A673 (cell line): ENCODE results near the gene SULT1A1. TPM values are rescaled to one million over a fixed set of nuclear protein-coding genes. Genes with fewer than 3 reads are reported as not detected.

Source experiments
- BruUV-seq: library from RNA; stranded (reverse); fragments of 400-500 nt; replicated peaks from 2 replicates; lab custom pipeline; 2021; lab: Mats Ljungman, UMichigan
- CTCF ChIA-PET: fragments of 300-600 bp; sonication (Branson Sonifier 250); formaldehyde crosslinking; loops from one replicate; lab custom pipeline; 2022; ENCODE audit warnings: antibody characterized with exemption; lab: Charles Lee
- POLR2A ChIA-PET: fragments of 300-600 bp; sonication (Branson Sonifier 250); formaldehyde crosslinking; loops from one replicate; lab custom pipeline; 2022; ENCODE audit warnings: antibody characterized with exemption; ENCODE audit not compliant: low non-redundant PET; lab: Charles Lee
- DNase-seq: peaks from one replicate; pipeline ENCODE4 v3.0.0-alpha.2; 2015; ENCODE audit warnings: low spot score
- H3K27ac ChIP-seq: fragments of 200-600 bp; sonication (generic); 2 replicates; pipeline ENCODE4 v1.5.1; 2016; ENCODE audit warnings: mixed run types, low read depth, mild to moderate bottlenecking, mixed read lengths, antibody characterized with exemption, low read length; ENCODE audit not compliant: poor library complexity, severe bottlenecking
- H3K27me3 ChIP-seq: fragments of 200-600 bp; sonication (generic); replicated peaks from 2 replicates; pipeline ENCODE4 v1.6.1; 2017; ENCODE audit warnings: mixed run types, low read depth, mild to moderate bottlenecking, mixed read lengths, antibody characterized with exemption, low read length; ENCODE audit not compliant: insufficient read depth, poor library complexity
- H3K36me3 ChIP-seq: fragments of 200-600 bp; sonication (generic); 2 replicates; pipeline ENCODE4 v1.6.1; 2016; ENCODE audit warnings: mixed run types, mild to moderate bottlenecking, mixed read lengths, antibody characterized with exemption, low read length; ENCODE audit not compliant: insufficient read depth, poor library complexity, severe bottlenecking
- H3K4me1 ChIP-seq: fragments of 200-600 bp; sonication (generic); 2 replicates; pipeline ENCODE4 v1.6.1; 2017; ENCODE audit warnings: mixed run types, mild to moderate bottlenecking, mixed read lengths, antibody characterized with exemption, low read length; ENCODE audit not compliant: insufficient read depth, poor library complexity, severe bottlenecking
- H3K4me3 ChIP-seq: fragments of 200-600 bp; sonication (generic); 2 replicates; pipeline ENCODE4 v1.5.1; 2016; ENCODE audit warnings: low read depth, mixed run types, mild to moderate bottlenecking, mixed read lengths, low read length; ENCODE audit not compliant: poor library complexity, severe bottlenecking
- H3K9me3 ChIP-seq: fragments of 200-600 bp; sonication (generic); 2 replicates; pipeline ENCODE4 v1.6.1; 2016; ENCODE audit warnings: mixed run types, low read depth, mild to moderate bottlenecking, mixed read lengths, antibody characterized with exemption, low read length; ENCODE audit not compliant: poor library complexity, severe bottlenecking
- CTCF ChIP-seq: fragments of 300-800, 200-600 bp; sonication (generic); conservative IDR thresholded peaks from 2 replicates; pipeline ENCODE4 v1.5.1; 2017; ENCODE audit warnings: low read depth, mild to moderate bottlenecking, antibody characterized with exemption, low read length, moderate library complexity, mixed read lengths
- EZH2 ChIP-seq: fragments of 200-600 bp; sonication (generic); IDR thresholded peaks from 2 replicates; pipeline ENCODE4 v1.6.1; 2017; ENCODE audit warnings: borderline replicate concordance, low read depth, mild to moderate bottlenecking, mixed read lengths, antibody characterized with exemption, low read length; ENCODE audit not compliant: poor library complexity, severe bottlenecking
- intact Hi-C: fragments of 100-400 bp; cut with micrococcal nuclease; formaldehyde crosslinking; loops from one replicate; pipeline ENCODE4 v1.10.0; 2022; ENCODE audit not compliant: unreplicated experiment
- total RNA-seq: library from RNA; stranded (reverse); gene quantifications from 2 replicates; pipeline ENCODE4 v1.2.3, GENCODE V29; 2021

The SULT1A1 gene
- total RNA-seq, 1 experiment from 2014 or later = 8.9 TPM

- Histone ChIP-seq H3K36me3 (peaks cover 3% of the 10 kb centered on the region), H3K4me3 (no peak overlapping the region), H3K9me3 (no peaks in the 10 kb centered on the region), H3K27me3 (no peaks in the 10 kb centered on the region), H3K27ac (no peak overlapping the region), H3K4me1 (no peaks in the 10 kb centered on the region)
- TF ChIP-seq EZH2 (no peak), CTCF (no peak)
- BruUV-seq = no TSS peak
- POLR2A ChIA-PET = no interaction called here
- CTCF ChIA-PET = no interaction called here
- intact Hi-C loops = no loop called here
- no peak for DNase-seq
Measured at GRCh38 chr16:28591355-28591754, 18.5 kb downstream of the SULT1A1 start.

GRCh38 chr16:28590384-28591340, 19.2 kb downstream of the SULT1A1 start:
- peaks cover 3% of the 10 kb centered on the region for H3K36me3 ChIP-seq
- no peaks in the 10 kb centered on the region for H3K9me3 ChIP-seq
- no peaks in the 10 kb centered on the region for H3K4me1 ChIP-seq
- H3K27ac ChIP-seq = no peak overlapping the region
- DNase-seq = no peak
- H3K27me3 ChIP-seq = no peaks in the 10 kb centered on the region
- no peak for TF ChIP-seq CTCF
- intact Hi-C loops = no loop called here
- CTCF ChIA-PET = no interaction called here
- H3K4me3 ChIP-seq = no peak overlapping the region
- no TSS peak for BruUV-seq
- POLR2A ChIA-PET = no interaction called here

- POLR2A ChIA-PET = no interaction called here
- DNase-seq = no peak
- Histone ChIP-seq H3K4me3 (no peak overlapping the region), H3K27ac (no peak overlapping the region), H3K9me3 (no peaks in the 10 kb centered on the region), H3K36me3 (peaks cover 3% of the 10 kb centered on the region), H3K4me1 (no peaks in the 10 kb centered on the region), H3K27me3 (no peaks in the 10 kb centered on the region)
- no TSS peak for BruUV-seq
- CTCF ChIA-PET = no interaction called here
- TF ChIP-seq CTCF = no peak
- TF ChIP-seq EZH2 = no peak
- intact Hi-C loops = no loop called here
Measured at GRCh38 chr16:28589930-28590329, 19.9 kb downstream of the SULT1A1 start.
